Measurements from ENCODE around the gene NALF2. TPM values are rescaled to one million over a fixed set of nuclear protein-coding genes. Genes with fewer than 3 reads are reported as not detected.

NALF2 gene
- not detected for polyA plus RNA-seq (2012; ENCODE audit: insufficient read depth, insufficient read length)

DNA sequence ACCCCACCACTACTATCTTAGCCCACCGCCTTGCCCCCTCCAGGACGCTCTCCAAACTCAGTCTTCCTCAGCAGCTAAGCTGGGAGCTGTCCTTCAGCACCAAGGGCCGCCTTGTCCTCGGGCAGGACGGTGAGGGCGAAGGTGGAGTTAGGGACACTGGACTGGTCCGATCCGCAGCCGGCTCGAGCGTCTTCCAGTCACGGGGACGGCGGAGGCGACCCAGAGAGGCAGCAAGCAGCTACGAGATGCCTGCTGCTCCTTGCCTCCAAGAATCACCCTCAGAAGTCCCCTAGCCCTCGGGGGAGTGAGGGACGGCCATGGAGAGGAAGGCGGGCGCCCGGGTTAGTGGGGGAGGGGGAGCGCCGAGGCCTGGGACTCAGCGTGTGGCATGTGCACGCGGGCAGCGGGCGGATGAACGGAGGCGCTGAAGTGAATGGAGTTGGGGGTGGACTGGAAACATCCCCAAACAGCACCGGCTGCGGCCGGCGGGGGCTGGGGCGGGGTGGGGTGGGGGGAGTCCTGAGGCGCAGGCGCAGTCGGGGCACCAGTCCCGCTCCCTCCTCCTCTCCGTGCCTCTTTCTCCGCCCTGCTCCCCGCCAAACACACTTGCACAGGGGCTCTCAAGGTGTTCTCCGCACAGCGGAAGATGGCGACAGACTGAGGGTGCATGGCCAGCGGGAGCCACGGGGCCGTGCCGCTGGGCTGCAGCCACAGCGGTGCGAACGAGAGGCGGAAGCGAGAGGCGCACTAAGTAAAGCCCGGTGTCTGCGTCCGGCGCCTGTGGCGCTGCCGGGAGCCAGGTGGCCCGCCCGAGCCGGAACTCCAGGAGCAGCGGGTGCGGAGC, at the start of gene NALF2:
Gene NALF2 (plus strand): TSS at position 545 of the 844 bp plus-strand sequence. CDS start 957 bp downstream, outside the sequence.
- H3K4me3 ChIP-seq (ENCODE audit: low read length): no peak within 1 kb of the TSS
- no peak for DNase-seq (ENCODE audit: low read depth, low spot score)

DNA sequence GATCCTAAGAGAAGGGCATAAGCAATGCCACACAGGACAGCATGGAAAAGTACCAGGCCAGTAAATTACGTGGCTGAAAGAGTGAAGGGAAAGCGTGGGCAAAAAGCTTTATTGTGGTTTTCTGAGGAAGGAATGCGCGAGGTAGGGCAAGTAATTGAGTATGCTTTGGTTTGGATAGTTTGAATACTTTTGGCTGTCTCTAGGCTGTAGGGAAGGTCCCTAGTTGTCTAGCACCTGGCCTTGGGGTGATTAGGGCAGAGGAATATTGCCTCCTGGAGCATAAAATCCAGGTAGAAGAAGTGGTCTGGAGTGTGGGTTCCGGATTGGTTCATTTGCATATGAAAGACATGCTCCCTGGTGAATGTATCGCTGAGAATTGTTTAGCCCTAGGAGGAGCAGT, 46.4 kb upstream of the NALF2 start:
- no peak overlapping the region for H3K4me3 ChIP-seq (ENCODE audit: low read length)
- DNase-seq (ENCODE audit: low read depth, low spot score): no peak

GRCh38 chrX:69466546-69466945, 37.6 kb upstream of the NALF2 start:
- H3K4me3 ChIP-seq (ENCODE audit: low read length): no peak overlapping the region

DNA sequence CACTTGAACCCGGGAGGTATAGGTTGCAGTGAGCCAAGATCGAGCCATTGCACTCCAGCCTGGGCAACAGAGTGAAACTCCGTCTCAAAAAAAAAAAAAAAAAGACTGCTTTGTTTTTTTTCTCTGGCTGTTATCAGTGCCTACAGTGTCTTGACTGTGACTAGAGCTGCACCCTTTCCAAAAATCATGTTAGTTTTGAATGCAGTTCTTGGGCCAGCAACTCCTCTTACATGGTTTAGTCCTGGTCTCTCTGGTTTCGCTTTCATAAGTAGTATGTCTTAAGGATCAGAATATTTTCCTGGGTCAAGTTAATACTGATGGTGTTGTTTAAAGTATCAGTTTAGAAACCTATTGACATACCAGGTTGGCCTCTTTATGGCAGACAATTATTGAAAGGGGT, 34.2 kb upstream of the NALF2 start:
- no peak overlapping the region for H3K4me3 ChIP-seq (ENCODE audit: low read length)
- DNase-seq (ENCODE audit: low read depth, low spot score): no peak

More at GRCh38 chrX:69466546-69466945, 37.6 kb upstream of the NALF2 start:
- no peak for DNase-seq (ENCODE audit: low read depth, low spot score)

GRCh38 chrX:69489625-69490024, 14.5 kb upstream of the NALF2 start:
- no peak overlapping the region for H3K4me3 ChIP-seq (ENCODE audit: low read length)
- DNase-seq (ENCODE audit: low read depth, low spot score): no peak

DNA sequence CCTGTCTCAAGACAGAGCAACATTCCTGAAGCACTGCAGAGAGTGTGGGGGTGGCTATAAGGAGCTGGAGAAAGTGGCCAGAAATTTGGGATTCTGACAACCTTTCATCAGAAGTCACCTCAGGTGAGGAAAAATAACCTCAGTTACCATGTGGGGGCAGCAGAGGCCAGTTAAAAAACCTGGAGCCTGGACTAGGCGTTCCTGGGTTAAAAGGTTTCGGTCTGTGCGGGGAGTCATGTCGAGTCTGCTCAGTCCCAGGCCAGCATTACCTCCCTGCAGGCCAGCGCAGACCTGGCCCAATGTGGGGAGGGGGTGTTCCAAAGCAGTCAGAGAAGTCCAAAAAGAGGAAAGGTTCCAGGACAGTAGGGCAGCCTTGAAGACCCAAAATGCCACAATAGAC, 10.9 kb upstream of the NALF2 start:
- DNase-seq (ENCODE audit: low read depth, low spot score): peak; percentile 12
- H3K4me3 ChIP-seq (ENCODE audit: low read length): no peak overlapping the region

- no peak for DNase-seq (ENCODE audit: low read depth, low spot score)
- H3K4me3 ChIP-seq (ENCODE audit: low read length): no peak overlapping the region
Measured at GRCh38 chrX:69493766-69494165, 10.4 kb upstream of the NALF2 start.

DNA sequence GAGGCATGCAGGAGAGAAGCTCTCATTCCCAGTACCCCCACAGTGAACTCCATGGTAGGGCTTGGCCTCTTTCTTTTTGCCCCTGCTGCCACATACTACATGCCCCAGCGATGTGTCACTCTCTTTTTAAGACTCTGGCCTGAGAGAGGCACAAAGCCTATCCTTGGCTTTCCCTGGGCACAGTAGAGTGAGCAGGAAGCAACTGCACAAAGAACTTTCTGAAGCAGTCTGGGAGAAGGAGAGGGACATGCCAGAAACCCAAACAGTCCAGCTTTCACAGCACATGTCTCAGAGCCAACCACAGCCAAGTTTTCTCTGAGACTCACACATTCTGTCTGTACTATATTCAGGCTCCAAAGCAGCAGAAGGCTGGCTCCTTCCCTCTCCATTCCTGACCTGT, 7.9 kb upstream of the NALF2 start:
- no peak for DNase-seq (ENCODE audit: low read depth, low spot score)
- H3K4me3 ChIP-seq (ENCODE audit: low read length): no peak overlapping the region

- peak; percentile 35 for DNase-seq (ENCODE audit: low read depth, low spot score)
- H3K4me3 ChIP-seq (ENCODE audit: low read length): no peak overlapping the region
Measured at GRCh38 chrX:69501429-69501828, 2.7 kb upstream of the NALF2 start.

DNA sequence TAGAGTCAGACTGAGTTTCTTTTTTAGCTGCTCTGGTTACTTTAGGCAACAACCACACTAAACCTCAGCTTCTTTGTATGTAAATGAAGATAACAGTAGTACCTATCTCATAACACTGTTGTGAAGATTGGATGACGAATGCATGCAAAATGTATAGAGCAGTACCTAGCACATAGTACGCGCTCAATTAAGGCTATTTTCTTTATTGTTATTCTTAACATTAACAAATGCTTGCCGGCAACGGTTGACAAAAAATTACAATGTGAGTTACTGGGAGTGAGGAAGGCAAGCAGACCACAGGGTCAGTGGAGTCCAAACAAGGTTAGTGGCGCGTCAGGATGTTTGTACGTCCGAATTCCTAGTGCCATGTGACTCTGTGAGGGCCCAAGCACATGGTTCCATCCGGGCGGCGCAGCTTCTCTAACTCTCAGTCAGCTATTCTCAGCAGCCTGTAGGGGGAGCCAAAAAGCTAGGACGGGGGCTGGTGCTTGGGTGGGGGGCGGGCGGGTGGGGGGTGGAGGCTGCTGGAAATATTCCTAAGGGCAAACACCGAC, 821 bp upstream of the NALF2 start:
- H3K4me3 ChIP-seq (ENCODE audit: low read length): no peak overlapping the region
- no peak for DNase-seq (ENCODE audit: low read depth, low spot score)

GRCh38 chrX:69504626-69505612, 793 bp downstream of the NALF2 start:
- no peak for DNase-seq (ENCODE audit: low read depth, low spot score)
- H3K4me3 ChIP-seq (ENCODE audit: low read length): no peak overlapping the region

DNA sequence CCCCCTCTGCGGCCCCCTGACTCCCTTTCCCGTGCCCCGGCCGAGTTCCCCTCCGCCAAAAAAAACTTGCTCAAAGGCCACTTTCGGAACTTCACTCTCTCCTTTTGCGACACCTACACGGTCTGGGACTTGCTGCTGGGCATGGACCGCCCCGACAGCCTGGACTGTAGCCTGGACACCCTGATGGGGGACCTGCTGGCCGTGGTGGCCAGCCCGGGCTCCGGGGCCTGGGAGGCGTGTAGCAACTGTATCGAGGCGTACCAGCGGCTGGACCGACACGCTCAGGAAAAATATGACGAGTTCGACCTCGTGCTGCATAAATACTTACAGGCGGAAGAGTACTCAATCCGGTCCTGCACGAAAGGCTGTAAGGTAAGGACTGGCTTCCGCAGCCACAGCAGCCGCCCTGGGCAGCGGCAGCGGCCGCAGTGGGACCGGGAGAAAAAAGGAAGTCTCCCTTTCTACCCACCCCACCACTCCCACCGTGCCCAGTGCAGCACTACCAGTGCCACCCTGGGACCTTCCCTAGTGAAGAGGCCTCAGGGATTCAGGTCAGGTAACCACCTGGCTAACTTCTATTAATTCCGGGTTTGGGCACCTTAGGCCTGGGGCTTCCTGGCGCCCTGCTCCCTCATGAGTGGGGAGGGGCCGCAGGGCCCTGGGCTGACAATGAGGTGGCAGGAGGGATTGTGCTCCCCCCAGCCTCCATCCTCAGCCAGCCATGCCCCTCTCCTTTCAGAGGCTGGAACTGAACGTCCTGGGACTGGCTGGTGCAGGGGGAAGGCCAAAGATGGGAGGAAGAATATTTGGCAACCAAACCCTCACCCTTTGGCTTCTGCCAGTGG, 1.9 kb downstream of the NALF2 start:
- DNase-seq (ENCODE audit: low read depth, low spot score): no peak
- H3K4me3 ChIP-seq (ENCODE audit: low read length): no peak overlapping the region

GRCh38 chrX:69506617-69507499, 2.7 kb downstream of the NALF2 start:
- H3K4me3 ChIP-seq (ENCODE audit: low read length): no peak overlapping the region
- no peak for DNase-seq (ENCODE audit: low read depth, low spot score)

GRCh38 chrX:69507500-69507789, 3.3 kb downstream of the NALF2 start:
- no peak for DNase-seq (ENCODE audit: low read depth, low spot score)
- no peak overlapping the region for H3K4me3 ChIP-seq (ENCODE audit: low read length)

DNA sequence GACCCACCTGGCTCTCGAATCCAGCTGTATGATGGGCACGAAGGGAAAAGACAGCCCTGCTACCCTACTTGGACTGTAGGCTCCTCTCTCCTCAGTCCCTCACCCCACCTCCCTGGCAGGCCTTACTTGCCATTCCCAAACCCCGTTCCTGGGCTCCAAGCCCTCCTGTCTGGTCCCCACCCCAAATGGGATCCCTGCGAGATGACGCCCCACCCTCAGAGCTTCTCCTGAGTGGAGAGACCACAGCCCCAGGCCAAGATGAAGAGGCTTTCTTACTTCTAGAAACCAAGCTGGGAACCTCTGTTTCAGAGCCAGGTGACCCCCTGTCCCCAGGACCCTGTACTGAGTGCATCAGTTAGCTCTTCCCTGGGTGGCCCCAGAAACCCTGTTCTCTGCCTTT, 4.5 kb downstream of the NALF2 start:
- DNase-seq (ENCODE audit: low read depth, low spot score): no peak

GRCh38 chrX:69510137-69510715, 6.1 kb downstream of the NALF2 start:
- no peak for DNase-seq (ENCODE audit: low read depth, low spot score)
- H3K4me3 ChIP-seq (ENCODE audit: low read length): no peak overlapping the region

More for the DNA sequence above, 4.5 kb downstream of the NALF2 start:
- H3K4me3 ChIP-seq (ENCODE audit: low read length): no peak overlapping the region

DNA sequence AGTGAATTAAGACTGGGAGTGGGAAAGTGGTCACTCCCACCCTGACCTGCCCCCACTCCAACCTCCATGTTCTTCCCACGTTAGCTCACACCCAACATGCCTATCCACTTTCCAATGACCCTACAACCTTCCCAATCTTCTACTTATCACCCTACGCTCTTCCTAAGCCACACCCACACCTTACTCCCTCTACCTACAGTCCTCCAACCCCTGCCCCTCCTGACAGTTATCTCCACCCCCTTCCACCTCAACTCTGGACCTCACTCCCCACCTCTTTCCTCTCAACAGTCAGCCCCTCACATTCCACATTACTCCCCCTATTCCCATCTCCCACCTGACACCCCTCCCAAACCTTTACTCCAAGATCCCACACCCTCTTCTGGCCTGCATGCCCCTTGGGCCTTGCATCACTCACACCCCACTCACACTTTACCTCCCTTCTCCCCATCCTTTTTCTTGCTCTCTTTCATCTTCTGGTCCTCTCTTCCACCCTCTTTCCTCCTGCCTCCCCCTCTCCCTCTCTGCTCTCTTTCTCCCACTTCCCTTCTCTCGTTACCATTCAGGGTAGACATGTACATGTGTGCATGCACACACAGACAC, 6.9 kb downstream of the NALF2 start:
- H3K4me3 ChIP-seq (ENCODE audit: low read length): no peak overlapping the region
- DNase-seq (ENCODE audit: low read depth, low spot score): no peak

All from Jurkat, Clone E6-1 (cell line).